A172 (cell line): ENCODE data around the gene MAML3. TPM values are rescaled to one million over a fixed set of nuclear protein-coding genes. Genes with fewer than 3 reads are reported as not detected.

ENCODE experiments used
- DNase-seq: peaks from one replicate; pipeline ENCODE4 v3.0.0-alpha.2; 2015; ENCODE audit warnings: low spot score
- total RNA-seq: library from RNA; depleted of rRNA; stranded (reverse); fragments of >200 nt; shearing (Covaris generic); gene quantifications from 2 replicates; pipeline ENCODE4 v1.2.3, GENCODE V29; 2014

MAML3 gene
- total RNA-seq, 1 experiment from 2014 or later: 0.07 TPM

DNA sequence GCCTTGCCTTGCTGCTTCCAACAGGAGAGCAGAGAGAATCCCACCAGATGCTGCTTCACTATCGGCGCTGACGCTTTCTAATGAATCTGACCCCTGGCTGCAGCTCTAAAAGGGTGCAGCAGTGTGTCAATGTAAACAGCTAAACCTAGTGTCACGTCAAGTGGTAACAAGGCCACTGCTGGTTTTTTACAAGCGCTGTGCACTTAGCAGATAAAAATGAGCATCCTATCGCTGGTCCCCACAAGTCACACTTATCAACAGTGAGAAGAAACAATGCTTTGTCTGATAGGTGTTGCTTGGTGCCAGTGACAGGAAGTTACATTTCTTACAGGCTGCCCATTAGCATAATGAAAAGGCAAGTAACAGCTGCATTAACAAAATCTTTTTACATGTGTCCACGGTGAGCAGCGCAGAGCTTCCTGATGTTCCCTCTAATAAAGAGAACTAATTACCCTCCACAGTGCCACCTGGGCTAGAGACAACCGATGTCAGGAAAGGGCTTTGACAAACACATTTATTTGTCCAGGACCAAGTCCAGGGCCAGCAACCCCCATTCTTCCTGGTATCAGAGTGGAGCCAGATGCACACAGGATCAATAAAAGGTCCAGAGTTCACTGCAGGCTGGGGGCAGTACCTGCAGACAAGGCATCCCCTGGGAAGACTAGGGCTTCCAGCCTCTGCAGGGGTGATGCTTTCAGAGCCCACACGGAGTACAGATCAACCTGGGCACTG lies 312.4 kb downstream of the MAML3 start:
- DNase-seq: no peak

DNA sequence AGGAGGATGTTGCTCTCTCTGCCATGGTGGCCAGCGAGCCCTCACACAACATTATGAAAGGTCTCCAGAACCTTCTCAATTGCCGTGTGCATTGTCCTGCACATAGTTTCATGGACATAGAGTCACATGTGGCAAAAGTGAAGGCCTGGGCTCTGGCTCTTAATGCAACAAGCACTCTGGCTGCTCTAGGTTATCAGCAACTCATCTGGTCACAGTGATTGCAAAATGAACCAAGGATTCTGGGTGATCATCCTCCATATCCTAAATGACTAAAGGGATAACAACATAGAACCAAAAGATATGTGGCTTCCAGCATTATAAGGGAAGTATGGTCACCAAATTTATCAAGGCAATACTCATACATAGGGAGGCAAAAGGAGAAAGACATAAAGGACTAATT lies 313.2 kb downstream of the MAML3 start:
- DNase-seq: no peak

DNA sequence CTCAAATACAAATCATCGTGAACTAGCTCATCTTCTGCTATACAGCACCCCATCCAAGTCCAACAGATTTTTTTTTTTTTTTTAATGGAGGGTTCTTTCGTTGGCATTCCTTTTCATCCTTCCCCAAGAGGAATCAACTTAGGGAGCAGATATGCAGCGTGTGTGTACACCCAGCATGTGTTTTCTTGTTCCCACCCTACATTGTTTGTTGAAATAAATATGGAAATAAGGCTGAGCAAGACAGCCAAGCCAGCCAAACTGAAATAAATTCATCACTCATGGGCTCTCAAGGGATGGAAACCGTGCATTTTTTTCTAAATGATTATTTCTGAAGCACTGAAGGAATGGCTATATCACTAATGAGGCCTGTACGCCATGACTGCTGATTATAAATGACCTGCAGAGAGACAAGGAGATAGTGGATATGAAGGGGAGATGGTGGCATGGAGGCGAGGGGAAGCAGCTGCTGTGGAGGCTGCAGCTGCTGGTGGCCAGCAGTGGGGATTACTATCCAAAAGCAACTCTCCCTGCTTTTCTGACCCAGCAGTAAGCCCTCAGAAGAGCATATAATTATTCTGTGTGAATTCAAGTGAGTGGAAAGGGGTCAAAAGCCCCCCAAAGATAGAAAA lies 314.5 kb downstream of the MAML3 start:
- no peak for DNase-seq

DNA sequence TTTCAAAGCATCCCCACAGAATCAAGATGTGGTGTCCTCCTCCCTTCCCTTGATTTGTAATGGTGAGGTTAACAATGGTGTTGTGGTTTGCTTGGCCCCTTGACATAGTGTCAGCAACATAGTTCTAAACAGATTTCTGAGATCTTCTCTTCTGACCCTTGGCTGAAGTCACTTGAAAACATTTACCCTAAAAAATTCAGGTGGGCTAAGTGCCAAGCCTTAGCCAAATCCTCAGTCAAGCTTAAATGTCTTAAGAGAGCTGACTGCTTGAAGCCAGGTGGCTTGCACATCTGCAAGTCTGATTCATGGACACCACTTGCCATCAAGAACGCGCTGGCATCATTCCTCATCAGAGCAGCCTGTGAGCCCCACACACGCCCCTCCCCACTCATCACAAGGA lies 315.2 kb downstream of the MAML3 start:
- DNase-seq: no peak

DNA sequence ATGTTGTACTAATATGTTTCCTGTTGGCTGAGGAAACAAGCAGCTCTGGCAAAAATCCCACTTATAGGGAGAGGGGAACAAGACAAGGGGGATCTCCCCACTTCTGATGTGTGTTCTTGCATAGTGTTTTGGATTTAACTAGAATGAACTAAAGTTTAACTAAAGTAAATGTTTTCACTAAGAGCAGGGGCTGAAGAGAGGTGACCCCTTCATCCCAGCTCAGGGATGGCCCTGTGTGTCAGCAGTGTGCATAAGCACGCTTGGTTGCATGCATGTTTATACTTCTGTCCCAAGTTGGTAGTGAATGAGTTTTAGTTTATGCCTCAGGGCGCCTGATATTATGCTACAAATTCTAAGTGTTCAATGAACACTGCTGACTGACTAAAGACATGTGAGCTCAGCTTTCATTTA lies 319.0 kb downstream of the MAML3 start:
- DNase-seq: no peak

DNA sequence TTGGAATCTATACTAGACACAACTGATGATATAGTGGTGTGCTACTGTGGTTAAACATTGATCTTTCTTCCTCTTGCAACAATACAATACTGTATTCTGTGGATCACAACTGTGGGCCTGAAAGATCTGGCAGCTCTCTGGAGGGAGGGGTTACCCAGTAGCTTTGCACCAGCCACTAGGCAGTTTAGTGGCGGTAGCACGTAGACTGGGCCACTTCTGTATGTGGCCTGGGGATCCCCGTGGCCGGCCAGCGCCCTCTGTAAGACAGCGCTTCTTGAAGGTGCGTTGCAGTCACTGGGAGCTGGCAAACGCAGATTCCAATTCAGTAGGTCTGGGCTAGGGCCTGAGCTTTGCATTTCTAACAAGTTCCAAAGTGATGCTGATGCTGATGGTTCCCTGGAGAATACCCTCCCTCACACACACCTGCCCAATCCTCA lies 319.7 kb downstream of the MAML3 start:
- no peak for DNase-seq

DNA sequence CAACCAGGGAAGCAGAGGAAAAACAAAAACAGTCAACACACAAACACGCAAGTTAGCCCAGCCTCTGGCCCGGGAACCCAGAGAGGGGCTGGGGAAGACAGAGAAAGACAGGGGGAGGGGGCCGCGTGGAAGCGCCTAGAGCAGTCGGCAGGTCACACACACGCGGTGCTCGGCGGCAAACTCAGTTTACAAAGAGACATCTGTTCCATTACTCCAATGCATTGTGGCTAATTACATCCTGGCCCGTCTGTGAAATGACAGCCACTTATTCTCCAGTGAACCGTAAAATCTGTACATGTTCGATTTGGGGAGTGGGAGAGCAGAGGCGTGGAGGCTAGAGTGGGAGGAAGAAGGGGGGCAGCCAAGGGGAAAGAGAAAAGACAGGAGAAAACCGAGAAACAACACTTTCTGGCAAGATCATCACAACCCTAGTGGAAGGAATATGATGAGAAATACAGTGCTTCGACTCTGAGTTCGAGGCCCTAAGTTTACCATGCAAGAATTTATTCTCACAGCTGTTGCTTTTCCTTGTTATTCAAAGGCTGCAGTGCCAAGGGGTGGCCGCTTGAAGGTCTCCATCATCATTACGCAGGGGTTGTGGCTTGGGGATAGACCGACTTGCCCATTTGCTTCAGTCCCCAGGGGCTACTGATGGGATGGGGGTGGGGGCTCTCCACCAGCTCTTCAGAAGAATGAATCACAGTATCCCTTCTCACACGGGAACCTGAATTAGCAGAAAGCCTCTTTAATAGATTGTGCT lies 320.7 kb downstream of the MAML3 start:
- no peak for DNase-seq

DNA sequence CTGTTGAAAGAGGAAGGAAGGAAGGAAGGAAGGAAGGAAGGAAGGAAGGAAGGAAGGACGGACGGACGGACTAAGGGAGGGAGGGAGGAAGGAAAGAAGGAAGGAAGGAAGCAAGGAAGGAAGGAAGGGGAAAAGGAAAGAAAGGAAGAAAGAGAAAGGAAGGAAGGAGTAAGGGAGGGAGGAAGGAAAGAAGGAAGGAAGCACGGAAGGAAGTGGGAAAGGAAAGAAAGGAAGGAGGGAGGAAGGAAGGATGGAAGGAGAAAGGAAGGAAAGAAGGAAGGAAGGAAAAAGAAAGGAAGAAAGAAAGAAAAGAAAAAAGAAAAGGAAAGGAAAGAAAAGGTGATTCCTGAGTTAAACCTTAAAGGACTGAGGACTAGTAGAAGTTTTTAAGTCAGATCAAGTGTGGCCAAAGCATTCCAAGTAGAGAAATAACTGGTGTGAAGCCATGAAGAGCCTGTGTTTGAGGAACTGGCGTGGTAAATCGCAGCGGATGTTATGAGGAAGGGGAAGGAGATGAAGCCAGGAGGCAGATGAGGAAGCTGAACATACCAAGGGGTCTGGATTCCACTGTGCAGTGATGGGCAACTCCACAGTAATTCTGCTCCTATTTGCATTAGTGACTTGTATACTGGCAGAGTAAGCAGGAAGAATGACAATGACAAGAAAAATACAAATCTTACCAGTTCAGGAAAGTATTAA lies 324.9 kb downstream of the MAML3 start:
- no peak for DNase-seq

DNA sequence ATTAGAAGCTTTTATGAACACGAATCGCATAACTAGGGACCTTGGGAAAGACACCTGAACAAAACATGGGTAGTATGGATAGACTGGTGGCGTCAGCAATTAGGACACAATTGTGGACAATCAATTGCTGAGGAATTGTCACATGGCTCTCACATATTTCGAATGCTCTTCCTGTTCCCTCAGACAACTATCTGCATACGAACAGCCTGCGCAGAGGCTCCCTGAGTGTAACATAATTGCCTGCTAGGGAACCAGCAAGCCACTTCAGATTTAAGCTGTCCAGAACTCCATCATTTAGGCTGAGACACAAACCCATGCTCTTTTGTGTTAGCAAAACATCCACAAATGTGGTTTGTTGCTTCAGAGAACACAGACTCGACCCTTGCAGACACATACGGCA lies 327.6 kb downstream of the MAML3 start:
- DNase-seq: no peak

DNA sequence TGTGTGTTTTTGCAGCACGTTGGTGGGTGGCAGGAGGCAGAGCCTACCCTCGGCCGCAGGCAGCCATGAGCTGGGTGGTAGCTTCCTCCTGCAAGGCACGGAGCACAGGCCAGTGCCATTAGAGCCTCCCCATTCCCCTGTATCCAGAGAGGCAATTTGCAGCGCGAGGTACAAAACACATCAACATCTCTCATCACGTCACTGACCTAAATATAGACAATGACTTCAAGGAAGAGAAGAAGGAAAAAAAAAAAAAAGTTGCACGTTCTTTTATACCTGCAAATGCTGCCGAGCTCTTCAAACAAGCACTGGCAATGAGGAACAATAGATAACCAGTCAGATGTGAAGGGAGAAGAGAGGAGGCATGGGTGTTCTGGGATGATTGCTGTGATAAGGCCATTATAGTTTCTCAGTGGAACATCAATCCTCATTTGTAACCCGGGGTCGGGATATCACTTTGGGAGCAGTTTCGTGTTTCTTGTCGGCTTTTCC lies 328.4 kb downstream of the MAML3 start:
- DNase-seq: no peak

DNA sequence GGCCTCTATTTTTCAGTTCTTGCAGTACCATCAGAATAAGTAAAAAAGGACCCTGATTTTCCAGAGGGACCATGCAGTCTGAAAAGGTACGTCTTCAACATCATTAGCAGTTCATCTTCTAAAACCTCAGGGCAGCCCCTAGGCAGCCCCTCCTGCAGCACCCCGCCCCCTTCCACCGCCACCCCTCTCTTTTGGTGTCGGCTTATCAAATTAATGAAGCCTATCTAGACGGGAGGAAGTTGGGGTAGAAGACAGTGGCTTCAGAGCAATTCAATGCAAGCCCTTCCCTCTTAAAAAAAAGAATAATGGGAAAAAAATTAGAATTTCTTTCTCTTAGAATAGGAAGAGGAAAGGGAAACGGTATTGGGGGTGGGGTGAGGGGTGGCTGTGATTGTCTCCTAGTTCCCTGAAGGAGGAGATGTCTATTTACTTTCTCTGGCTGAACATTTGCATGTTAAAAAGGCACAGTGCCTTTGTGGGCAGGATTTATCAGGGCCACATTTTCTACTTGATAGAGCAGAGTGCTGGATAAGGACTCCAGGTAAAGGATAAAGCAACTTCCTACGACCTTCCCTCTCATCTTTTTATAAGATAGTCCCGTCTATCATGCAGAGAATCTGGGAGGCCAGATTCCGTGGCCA lies 329.0 kb downstream of the MAML3 start:
- DNase-seq: no peak

DNA sequence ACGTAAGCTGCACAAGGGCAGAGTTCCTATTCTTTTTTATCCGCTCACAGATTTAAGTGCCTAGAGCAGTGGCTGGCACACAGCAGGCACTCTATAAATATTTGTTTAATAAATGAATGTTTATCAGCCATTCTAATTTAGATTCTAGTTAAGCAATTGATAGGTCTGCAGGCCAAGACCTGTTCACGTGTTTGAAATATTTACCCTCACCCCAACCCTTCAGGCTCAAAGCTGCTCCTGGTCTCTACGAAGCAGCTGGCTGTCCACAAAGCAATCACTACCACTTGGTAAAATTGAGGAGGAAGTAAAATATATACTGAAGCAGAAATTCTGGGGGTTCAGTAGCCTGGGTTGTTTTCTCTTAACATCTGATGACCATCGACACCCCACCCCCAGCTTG lies 330.2 kb downstream of the MAML3 start:
- no peak for DNase-seq

DNA sequence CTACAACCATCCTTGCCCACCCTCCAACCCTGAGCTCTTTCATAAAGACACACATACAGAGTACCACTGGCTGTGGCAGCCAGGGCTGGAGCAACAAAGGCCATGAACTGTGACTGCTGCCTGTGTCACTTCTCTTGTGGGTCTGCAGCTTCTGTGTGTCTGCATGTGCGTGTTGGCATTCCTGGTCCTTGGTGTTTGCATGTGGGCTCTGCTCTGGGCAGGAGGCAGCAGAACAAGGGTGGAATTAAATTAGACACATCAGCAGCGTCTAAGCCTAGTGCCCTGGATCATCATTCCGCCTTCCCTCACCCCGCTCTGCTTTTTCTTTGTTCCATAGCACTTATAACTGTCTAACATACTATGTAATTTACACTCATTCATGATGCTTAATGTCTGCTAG lies 330.6 kb downstream of the MAML3 start:
- DNase-seq: no peak

DNA sequence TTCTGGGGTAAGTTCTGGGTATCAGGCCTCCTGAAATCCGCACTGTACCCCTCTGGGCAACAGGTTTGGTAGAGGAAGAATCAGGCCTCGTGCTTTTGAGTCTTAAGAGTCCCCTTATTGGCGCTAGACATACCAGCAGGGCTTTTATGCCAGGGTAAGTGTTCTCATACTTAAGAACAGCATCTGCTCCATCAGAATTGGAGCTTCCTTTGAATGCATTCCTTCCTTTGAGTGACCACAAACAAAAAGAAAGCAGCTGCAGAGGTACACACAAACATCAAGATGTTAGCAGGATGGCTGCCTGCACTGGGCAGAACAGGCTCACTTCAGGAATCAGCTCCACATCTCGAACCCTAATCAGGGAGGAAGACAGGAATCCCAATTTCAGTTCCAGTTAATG lies 331.6 kb downstream of the MAML3 start:
- DNase-seq: no peak

DNA sequence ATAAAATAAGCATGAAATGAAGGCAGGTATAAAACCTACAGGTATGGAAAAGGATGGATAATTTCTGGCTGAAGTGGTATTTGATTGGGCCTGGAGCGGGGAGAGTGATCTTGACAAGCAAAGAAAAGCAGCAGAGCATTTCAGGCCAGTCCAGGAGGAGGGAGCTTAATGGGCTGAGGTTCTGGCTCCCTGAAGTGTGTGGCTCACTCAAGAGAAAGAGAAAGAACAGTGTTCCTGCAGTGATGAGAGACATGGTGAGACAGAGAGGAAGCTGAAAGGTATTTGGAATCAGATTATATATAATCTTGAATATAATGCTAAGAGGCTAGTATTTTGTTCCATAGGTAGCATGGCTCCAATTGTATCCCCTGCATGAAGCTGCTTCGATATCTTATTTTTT lies 334.9 kb downstream of the MAML3 start:
- no peak for DNase-seq

DNA sequence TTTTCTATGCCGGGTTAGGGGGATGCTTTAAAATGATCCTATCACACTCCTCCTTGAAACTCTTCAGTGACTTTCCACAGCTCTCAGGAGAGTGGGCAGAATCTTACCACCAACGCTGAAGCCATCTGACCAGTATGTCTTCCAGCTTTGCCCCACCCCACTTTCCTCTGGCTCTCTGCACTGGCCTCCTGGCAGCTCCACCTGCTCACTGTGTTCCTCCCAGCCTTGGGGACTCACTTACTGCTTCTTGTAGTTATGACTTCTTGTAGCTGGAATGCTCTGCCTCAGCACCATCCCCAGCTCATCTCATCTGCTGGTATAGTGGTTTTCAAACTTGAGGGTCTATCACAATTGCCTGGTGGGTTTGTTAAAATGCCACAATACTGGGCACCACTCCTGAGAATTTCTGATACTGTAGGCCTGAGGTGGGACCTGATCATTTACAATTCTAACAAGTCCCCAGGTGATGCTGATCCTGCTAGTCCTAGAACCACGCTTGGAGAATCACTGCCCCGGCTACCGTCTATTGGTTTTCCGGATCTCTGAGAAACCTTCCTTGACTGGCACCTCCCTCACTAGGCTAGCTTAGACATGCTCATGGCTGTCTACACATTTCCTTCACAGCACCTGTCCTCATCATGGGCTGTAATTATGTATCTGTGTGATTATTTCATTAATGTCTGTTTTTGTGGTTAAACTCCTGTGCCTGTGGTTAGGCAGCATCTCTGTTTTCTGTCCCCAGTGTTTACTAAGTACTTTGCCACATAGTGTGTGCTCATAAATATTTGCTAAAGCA lies 336.1 kb downstream of the MAML3 start:
- no peak for DNase-seq

DNA sequence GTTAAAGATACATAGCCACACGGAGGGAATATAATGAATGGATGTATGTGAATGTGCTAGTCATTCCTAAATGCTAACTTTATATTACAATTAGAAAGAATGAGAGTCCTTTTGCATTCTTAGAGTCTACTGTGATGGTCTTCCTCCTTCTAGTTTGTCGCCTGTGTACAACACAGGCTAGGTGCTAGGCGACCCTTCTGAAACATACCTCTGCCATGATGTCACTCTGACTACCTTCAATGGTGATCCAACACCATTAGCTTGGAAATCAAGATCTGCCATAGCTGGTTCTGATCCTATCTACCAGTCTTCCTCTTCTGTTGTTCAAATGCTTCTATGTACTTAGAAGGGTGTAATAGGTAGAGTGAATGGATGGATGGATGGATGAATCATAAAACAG lies 337.1 kb downstream of the MAML3 start:
- no peak for DNase-seq

DNA sequence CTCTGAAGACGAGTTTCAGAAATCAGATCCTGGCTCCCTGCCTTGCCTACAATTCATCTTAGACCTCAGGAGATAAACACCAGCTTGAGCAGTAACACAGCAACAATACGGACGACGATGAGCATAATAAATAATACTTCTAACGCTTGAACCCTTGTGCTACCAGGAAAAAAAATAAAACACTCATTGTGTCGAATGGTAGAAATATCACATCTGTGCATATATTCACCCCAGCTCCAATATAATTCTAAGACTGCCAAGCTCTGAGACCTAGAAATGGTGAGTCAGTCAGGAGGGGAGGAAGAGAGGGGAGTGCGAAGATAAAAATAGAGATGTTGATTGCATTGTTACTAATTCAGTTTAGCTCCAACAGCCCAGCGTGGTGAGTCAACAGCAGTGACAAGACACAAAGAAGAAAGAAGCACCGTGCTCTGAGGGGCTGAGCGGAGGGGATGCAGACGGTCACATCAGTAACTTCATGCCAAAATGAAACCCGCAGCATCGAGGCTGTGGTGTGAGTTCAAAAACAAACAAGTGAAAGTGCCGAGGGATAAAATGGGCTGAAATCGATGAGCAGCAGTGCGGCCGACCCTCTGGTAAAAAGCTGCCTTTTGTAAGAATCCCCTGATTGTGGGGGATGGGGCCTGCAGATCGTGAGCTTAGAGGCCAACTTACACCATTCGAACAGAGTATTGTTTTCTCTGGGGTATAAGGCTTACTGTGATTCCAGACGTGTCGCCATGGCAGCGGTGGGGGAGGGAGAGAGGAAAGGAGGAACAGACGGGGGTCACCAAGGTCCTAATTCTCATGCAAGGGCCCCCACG lies 338.0 kb downstream of the MAML3 start:
- DNase-seq: peak; percentile 85

DNA sequence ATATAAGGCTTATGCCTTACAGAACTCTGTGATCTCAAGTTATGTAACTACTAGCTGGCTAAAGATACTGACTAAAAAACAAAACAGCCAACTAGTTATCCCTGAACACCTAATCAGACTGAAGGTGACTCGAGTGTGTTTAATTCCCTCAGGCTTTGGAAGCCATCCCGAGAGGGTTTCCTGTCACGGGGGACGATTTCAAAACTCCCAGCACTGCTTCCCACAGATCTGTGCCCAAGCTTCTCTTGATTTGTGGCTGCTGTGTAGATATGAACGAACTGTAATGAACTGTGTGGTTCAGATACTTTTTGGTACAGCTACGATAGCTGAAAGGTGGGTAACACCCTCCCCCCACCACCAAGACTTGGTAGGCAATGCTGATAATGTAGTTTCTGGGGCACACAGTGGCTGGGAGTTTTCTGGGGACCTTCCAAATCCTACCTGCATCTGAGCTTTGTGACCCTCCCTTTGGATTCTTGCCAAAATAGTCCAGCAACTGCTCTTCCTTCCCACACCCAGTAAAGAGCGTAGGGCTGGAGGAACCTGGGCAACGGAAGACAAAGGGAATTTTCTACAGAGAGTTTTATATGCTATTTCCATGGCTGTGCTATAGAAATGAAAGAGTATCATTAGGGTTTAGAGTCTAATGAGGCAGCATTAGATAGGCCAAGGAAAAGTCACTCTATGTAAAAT lies 339.5 kb downstream of the MAML3 start:
- peak; percentile 59 for DNase-seq
